HepG2 (cell line): Measurements from ENCODE around the gene OPRL1. TPM values are rescaled to one million over a fixed set of nuclear protein-coding genes. Genes with fewer than 3 reads are reported as not detected.
A peak's percentile ranks its signal among the peaks of the same experiment; 100 is the strongest.

Source experiments
- ELF3 ChIP-seq: IDR thresholded peaks from 2 replicates; pipeline ENCODE4 v1.6.1; 2016; ENCODE audit warnings: missing genetic modification reagents, missing compliant biosample characterization
- ESRRA ChIP-seq: sonication (generic); formaldehyde crosslinking; IDR thresholded peaks from 2 replicates; pipeline ENCODE4 v1.5.1; 2020; ENCODE audit warnings: mild to moderate bottlenecking, low read depth, missing genetic modification reagents
- FOSL2 ChIP-seq: sonication (generic); formaldehyde crosslinking; IDR thresholded peaks from 2 replicates; pipeline ENCODE4 v1.4.0; 2020; ENCODE audit warnings: missing genetic modification reagents
- MAFF ChIP-seq: IDR thresholded peaks from 2 replicates; pipeline ENCODE4 v1.6.1; 2011; ENCODE audit warnings: low read depth, low read length, improper control_type of control experiment
- PCBP2 ChIP-seq: fragments of 200-400 bp; formaldehyde crosslinking; optimal IDR thresholded peaks from 2 replicates; pipeline ENCODE3; 2018; ENCODE audit warnings: low read length, low read depth; ENCODE audit not compliant: poor library complexity, severe bottlenecking
- RELA ChIP-seq: sonication (generic); formaldehyde crosslinking; IDR thresholded peaks from 2 replicates; pipeline ENCODE4 v1.4.0; 2020; ENCODE audit warnings: missing genetic modification reagents
- SETDB1 ChIP-seq: sonication (generic); formaldehyde crosslinking; IDR thresholded peaks from 2 replicates; pipeline ENCODE4 v1.5.1; 2020; ENCODE audit warnings: missing genetic modification reagents, mild to moderate bottlenecking, borderline replicate concordance
- SMAD3 ChIP-seq: sonication (generic); formaldehyde crosslinking; IDR thresholded peaks from 2 replicates; pipeline ENCODE4 v1.4.0; 2020; ENCODE audit warnings: missing genetic modification reagents
- SRSF1 ChIP-seq: fragments of 200-400 bp; formaldehyde crosslinking; optimal IDR thresholded peaks from 2 replicates; pipeline ENCODE3; 2017; ENCODE audit warnings: mild to moderate bottlenecking, low read depth, low read length, moderate library complexity
- TERF1 ChIP-seq: sonication (generic); formaldehyde crosslinking; IDR thresholded peaks from 2 replicates; pipeline ENCODE4 v1.8.0; 2022; ENCODE audit warnings: mild to moderate bottlenecking, missing genetic modification reagents, moderate library complexity
- TP53 ChIP-seq: sonication (generic); formaldehyde crosslinking; conservative IDR thresholded peaks from 2 replicates; pipeline ENCODE4 v1.4.0; 2020; ENCODE audit warnings: missing genetic modification reagents
- U2AF2 ChIP-seq: fragments of 200-400 bp; formaldehyde crosslinking; IDR thresholded peaks from 2 replicates; pipeline ENCODE4 v1.6.1; 2017; ENCODE audit warnings: low read depth, mild to moderate bottlenecking, low read length
- ZEB1 ChIP-seq: IDR thresholded peaks from 2 replicates; pipeline ENCODE4 v1.6.1; 2012; ENCODE audit warnings: mild to moderate bottlenecking, low read depth, inconsistent platforms; ENCODE audit not compliant: insufficient replicate concordance
- ZFP82 ChIP-seq: sonication (generic); formaldehyde crosslinking; IDR thresholded peaks from 2 replicates; pipeline ENCODE4 v1.5.1; 2020; ENCODE audit warnings: mild to moderate bottlenecking, missing genetic modification reagents, borderline replicate concordance
- ZMYM4 ChIP-seq: sonication (generic); formaldehyde crosslinking; IDR thresholded peaks from 2 replicates; pipeline ENCODE4 v1.8.1; 2023; ENCODE audit warnings: mild to moderate bottlenecking, missing genetic modification reagents
- ZNF101 ChIP-seq: sonication (generic); formaldehyde crosslinking; IDR thresholded peaks from 2 replicates; pipeline ENCODE4 v1.4.0; 2020; ENCODE audit warnings: mild to moderate bottlenecking, low read depth, missing genetic modification reagents, borderline replicate concordance
- ZNF160 ChIP-seq: sonication (generic); formaldehyde crosslinking; IDR thresholded peaks from 2 replicates; pipeline ENCODE4 v1.8.0; 2022; ENCODE audit warnings: mild to moderate bottlenecking, inconsistent platforms, missing genetic modification reagents
- ZNF317 ChIP-seq: sonication (generic); formaldehyde crosslinking; IDR thresholded peaks from 2 replicates; pipeline ENCODE4 v1.5.0; 2020; ENCODE audit warnings: mild to moderate bottlenecking, missing genetic modification reagents
- ZNF382 ChIP-seq: sonication (generic); formaldehyde crosslinking; IDR thresholded peaks from 2 replicates; pipeline ENCODE4 v1.5.0; 2020; ENCODE audit warnings: missing genetic modification reagents, mild to moderate bottlenecking, borderline replicate concordance
- polyA plus RNA-seq, 8 experiments: library from polyadenylated mRNA; depleted of rRNA in 3 of 8; stranded (reverse) in 7 of 8; unstranded in 1 of 8; fragments of >200 nt; fragmentation: Illumina TruSeq in 4 of 8; extraction: Trizol in 4 of 8; gene quantifications; 2 replicates each; pipeline versions ENCODE4 v1.2.1 to v1.2.3, GENCODE V29; 2011 to 2016; ENCODE audit warnings: low read depth in 4 of 8, missing spikeins in 1 of 8, mixed read lengths in 1 of 8; ENCODE audit not compliant: insufficient read depth in 1 of 8
- total RNA-seq, 5 experiments: library from RNA; depleted of rRNA; stranded (reverse); fragments of >200 nt; fragmentation: Illumina TruSeq; extraction: Trizol; gene quantifications; 2 replicates each; pipeline ENCODE4 v1.2.3, GENCODE V29; 2016; ENCODE audit warnings: low read depth in 1 of 5
- TF ChIP-seq, protein P1 (sequence below): sonication (generic); formaldehyde crosslinking; IDR thresholded peaks from 2 replicates; pipeline ENCODE4 v1.8.0; 2022; ENCODE audit warnings: missing genetic modification reagents, mild to moderate bottlenecking, borderline replicate concordance
- TF ChIP-seq, protein P2 (sequence below): sonication (generic); formaldehyde crosslinking; IDR thresholded peaks from 2 replicates; pipeline ENCODE4; 2020; ENCODE audit warnings: missing genetic modification reagents, mild to moderate bottlenecking, borderline replicate concordance
- TF ChIP-seq, protein P3 (sequence below): sonication (generic); formaldehyde crosslinking; IDR thresholded peaks from 2 replicates; pipeline ENCODE4 v1.5.0; 2020; ENCODE audit warnings: mild to moderate bottlenecking, low read depth, missing genetic modification reagents, borderline replicate concordance
- TF ChIP-seq, protein P4 (sequence below): sonication (generic); formaldehyde crosslinking; IDR thresholded peaks from 2 replicates; pipeline ENCODE4 v1.4.0; 2020; ENCODE audit warnings: missing genetic modification reagents

Gene OPRL1
- total and polyA plus RNA-seq, 2 of the 13 experiments (the other 11 are each of a cell fraction or from before 2014, with no cell fraction given): 0.35 to 0.71 TPM

DNA sequence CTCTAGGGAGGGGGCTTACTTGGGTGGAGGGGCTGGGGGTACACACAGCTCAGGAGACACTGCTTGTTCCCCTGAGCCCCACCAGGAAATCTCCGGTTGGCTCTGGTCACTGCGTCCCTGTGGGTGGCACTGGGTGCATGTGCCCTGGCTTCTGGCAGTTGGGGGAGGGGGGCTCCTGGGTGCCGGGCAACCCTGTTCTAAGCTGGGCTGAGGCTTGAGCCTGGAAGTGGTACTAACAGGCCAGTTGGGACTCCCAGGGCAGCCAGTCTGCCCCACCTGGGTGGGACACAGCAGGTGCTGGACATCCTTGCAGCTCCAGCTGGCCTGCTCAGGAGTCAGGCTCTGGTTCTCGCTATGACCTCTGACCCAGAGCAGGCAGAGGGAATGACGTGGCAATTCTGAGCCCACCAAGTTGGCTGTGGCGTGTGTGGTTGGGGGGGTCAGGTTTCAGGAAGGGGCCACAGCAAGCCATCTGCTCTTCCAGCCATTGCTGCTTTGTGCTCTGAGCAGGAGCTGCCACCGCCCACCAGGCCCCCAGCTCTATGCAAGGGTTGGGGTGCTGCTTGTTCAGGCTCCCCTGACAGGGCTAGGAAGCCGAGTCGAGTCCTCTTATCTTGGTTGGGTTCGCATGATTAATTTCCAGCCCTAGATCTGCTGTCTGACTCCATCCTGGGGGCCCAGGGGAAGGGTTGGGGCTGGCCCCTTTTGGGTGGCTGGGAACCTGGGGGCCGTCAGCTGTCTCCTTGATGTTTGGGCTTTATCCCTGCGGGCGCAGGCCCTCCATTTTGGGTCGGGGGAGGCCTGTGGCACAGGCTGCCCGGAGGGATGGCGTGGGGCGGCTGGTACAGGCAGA lies 43.3 kb upstream of the OPRL1 start (continued):
- TF ChIP-seq RELA (CRISPR knock-in tag): 0 out of 2 replicates have a peak, but pooled peaks have one; percentile 50
- TF ChIP-seq ZNF160 (CRISPR knock-in tag): 0 out of 2 replicates have a peak, but pooled peaks have one; percentile 48
- TF ChIP-seq ZEB1: peak; percentile 17
- TF ChIP-seq FOSL2 (CRISPR knock-in tag): peak; percentile 77
- TF ChIP-seq MAFF: no peak
- peak; percentile 72; the same call in 1 of the 2 replicates for TF ChIP-seq ZMYM4 (CRISPR knock-in tag)
- TF ChIP-seq ZNF101 (CRISPR knock-in tag): no peak
- no peak for TF ChIP-seq U2AF2
- peak; percentile 45 for TF ChIP-seq SMAD3 (CRISPR knock-in tag)
- TF ChIP-seq, protein P1, sequence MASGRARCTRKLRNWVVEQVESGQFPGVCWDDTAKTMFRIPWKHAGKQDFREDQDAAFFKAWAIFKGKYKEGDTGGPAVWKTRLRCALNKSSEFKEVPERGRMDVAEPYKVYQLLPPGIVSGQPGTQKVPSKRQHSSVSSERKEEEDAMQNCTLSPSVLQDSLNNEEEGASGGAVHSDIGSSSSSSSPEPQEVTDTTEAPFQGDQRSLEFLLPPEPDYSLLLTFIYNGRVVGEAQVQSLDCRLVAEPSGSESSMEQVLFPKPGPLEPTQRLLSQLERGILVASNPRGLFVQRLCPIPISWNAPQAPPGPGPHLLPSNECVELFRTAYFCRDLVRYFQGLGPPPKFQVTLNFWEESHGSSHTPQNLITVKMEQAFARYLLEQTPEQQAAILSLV (CRISPR knock-in tag): no peak; the same call in 1 of the 2 replicates
- no peak for TF ChIP-seq ESRRA (CRISPR knock-in tag)
- peak; percentile 61; the same call in 1 of the 2 replicates for TF ChIP-seq ZFP82 (CRISPR knock-in tag)
- TF ChIP-seq SETDB1 (CRISPR knock-in tag): no peak
- no peak for TF ChIP-seq TERF1 (CRISPR knock-in tag)
- TF ChIP-seq ELF3: no peak; the same call in 1 of the 2 replicates
- peak; percentile 86 for TF ChIP-seq ZNF317
- TF ChIP-seq SRSF1: peak; percentile 86
- peak; percentile 19 for TF ChIP-seq PCBP2
- TF ChIP-seq TP53 (CRISPR knock-in tag): 0 out of 2 replicates have a peak, but pooled peaks have one; percentile 4
- TF ChIP-seq, protein P2, sequence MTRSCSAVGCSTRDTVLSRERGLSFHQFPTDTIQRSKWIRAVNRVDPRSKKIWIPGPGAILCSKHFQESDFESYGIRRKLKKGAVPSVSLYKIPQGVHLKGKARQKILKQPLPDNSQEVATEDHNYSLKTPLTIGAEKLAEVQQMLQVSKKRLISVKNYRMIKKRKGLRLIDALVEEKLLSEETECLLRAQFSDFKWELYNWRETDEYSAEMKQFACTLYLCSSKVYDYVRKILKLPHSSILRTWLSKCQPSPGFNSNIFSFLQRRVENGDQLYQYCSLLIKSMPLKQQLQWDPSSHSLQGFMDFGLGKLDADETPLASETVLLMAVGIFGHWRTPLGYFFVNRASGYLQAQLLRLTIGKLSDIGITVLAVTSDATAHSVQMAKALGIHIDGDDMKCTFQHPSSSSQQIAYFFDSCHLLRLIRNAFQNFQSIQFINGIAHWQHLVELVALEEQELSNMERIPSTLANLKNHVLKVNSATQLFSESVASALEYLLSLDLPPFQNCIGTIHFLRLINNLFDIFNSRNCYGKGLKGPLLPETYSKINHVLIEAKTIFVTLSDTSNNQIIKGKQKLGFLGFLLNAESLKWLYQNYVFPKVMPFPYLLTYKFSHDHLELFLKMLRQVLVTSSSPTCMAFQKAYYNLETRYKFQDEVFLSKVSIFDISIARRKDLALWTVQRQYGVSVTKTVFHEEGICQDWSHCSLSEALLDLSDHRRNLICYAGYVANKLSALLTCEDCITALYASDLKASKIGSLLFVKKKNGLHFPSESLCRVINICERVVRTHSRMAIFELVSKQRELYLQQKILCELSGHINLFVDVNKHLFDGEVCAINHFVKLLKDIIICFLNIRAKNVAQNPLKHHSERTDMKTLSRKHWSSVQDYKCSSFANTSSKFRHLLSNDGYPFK (CRISPR knock-in tag): no peak; the same call in none of the 2 replicates
- TF ChIP-seq ZNF382 (CRISPR knock-in tag): no peak
- TF ChIP-seq, protein P3, sequence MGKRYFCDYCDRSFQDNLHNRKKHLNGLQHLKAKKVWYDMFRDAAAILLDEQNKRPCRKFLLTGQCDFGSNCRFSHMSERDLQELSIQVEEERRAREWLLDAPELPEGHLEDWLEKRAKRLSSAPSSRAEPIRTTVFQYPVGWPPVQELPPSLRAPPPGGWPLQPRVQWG (CRISPR knock-in tag): no peak
- TF ChIP-seq, protein P4, sequence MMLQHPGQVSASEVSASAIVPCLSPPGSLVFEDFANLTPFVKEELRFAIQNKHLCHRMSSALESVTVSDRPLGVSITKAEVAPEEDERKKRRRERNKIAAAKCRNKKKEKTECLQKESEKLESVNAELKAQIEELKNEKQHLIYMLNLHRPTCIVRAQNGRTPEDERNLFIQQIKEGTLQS (CRISPR knock-in tag): 0 out of 2 replicates have a peak, but pooled peaks have one; percentile 19
